Activated naive CD8-positive, alpha-beta T cell treated with anti-CD3 and anti-CD28 coated beads, Interleukin-2, amount 50 U/mL, for 24 hours (primary cell): ENCODE results near the gene GMPR2.
A peak's percentile ranks its signal among the peaks of the same experiment; 100 is the strongest.

Source experiments
- ATAC-seq: fragments of 150-1000 bp; cut with Tn5 transposase; one replicate; pipeline ENCODE4 v1.10.0; 2021
- DNase-seq: peaks from one replicate; pipeline ENCODE4 v3.0.0; 2021
- H3K27ac Mint-ChIP-seq: one replicate; pipeline ENCODE4 v1.8.0; 2021; ENCODE audit warnings: mild to moderate bottlenecking, mixed read lengths
- H3K27me3 Mint-ChIP-seq: one replicate; pipeline ENCODE4 v1.8.0; 2021; ENCODE audit warnings: mixed read lengths
- H3K36me3 Mint-ChIP-seq: one replicate; pipeline ENCODE4 v1.8.0; 2021; ENCODE audit warnings: low read depth, mixed read lengths
- H3K4me1 Mint-ChIP-seq: one replicate; pipeline ENCODE4 v1.8.0; 2021; ENCODE audit warnings: mixed read lengths
- H3K4me3 Mint-ChIP-seq: one replicate; pipeline ENCODE4 v1.8.0; 2021; ENCODE audit warnings: mild to moderate bottlenecking, moderate library complexity, mixed read lengths
- H3K9me3 Mint-ChIP-seq: one replicate; pipeline ENCODE4 v1.8.0; 2021; ENCODE audit warnings: mixed read lengths

GMPR2 gene

GRCh38 chr14:24271134-24271833, 38.6 kb downstream of the GMPR2 start, which contains the start of gene RABGGTA:
RABGGTA (minus strand) TSS chr14:24271597; CDS start chr14:24271115, 482 bp downstream.
- peak within 1 kb of the TSS; percentile 87 for H3K4me3 Mint-ChIP-seq
- ATAC-seq (peak; percentile 88), DNase-seq (peak; percentile 89)
- H3K27ac Mint-ChIP-seq, result peak within 1 kb of the TSS; percentile 95
- H3K27me3 Mint-ChIP-seq, result no peaks in the 10 kb centered on the region
- peaks cover 45% of the 10 kb centered on the region for H3K4me1 Mint-ChIP-seq
- no peaks in the 10 kb centered on the region for H3K9me3 Mint-ChIP-seq
- H3K36me3 Mint-ChIP-seq, result peaks cover 12% of the 10 kb centered on the region

DNA sequence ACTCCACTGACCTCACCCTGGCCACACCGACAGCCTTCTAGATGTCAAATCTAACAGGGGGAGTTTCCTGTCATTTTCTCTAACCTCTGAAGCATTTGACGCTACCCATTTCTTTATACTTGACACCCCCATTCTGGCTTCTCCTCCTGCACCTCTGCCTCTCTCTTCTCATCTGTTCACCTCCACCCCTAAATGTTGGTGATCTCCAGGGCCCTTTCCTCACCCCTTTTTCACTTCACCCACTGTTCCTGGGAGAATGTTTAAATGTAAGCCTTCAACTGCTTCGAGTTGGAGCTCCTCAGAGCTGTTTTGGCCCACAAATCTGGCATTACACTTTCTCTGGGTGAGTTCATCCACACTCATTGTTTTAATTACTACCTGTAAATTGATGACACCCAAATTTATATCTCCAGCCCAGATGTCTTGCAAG, 39.1 kb downstream of the GMPR2 start:
- Mint-ChIP-seq H3K4me1 (peaks cover 48% of the 10 kb centered on the region), H3K36me3 (peaks cover 6% of the 10 kb centered on the region), H3K9me3 (no peaks in the 10 kb centered on the region), H3K27ac (peak overlapping the region; percentile 95), H3K4me3 (peak overlapping the region; percentile 87), H3K27me3 (no peaks in the 10 kb centered on the region)
- ATAC-seq, result no peak
- no peak for DNase-seq

- ATAC-seq (no peak), DNase-seq (no peak)
- H3K36me3 Mint-ChIP-seq, result peaks cover under 1% of the 10 kb centered on the region
- H3K4me1 Mint-ChIP-seq, result peaks cover 53% of the 10 kb centered on the region
- no peaks in the 10 kb centered on the region for H3K27me3 Mint-ChIP-seq
- H3K4me3 Mint-ChIP-seq, result peak overlapping the region; percentile 87
- peak overlapping the region; percentile 95 for H3K27ac Mint-ChIP-seq
- H3K9me3 Mint-ChIP-seq, result no peaks in the 10 kb centered on the region
Observed at GRCh38 chr14:24272467-24272866, 39.7 kb downstream of the GMPR2 start.

GRCh38 chr14:24273422-24273998, 40.8 kb downstream of the GMPR2 start:
- Mint-ChIP-seq H3K36me3 (peaks cover 4% of the 10 kb centered on the region), H3K9me3 (peaks cover 3% of the 10 kb centered on the region), H3K4me1 (peaks cover 64% of the 10 kb centered on the region), H3K27ac (peak overlapping the region; percentile 82), H3K27me3 (no peaks in the 10 kb centered on the region), H3K4me3 (no peak overlapping the region)
- no peak for DNase-seq
- ATAC-seq, result no peak

DNA sequence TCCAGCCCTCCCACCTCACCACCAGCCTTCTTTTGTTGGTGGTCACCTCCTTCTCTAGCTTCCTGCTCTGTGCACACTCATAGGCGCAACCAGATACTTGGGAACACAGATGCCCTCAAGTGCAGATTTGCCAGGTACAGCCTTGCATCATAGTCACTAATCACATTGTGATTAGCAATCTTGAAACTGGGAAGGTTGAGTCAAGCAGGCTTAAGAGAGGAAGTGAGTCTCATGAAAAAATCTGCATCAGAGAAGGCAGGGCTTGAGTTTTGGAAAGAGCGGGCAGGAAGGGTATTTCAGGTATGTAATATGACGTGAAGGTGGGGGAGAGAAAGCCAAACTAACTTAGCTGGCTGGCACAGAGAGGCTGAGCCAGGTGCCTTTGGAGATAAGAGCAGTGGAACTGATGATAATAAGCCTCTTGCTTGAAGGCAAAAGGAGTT, 41.4 kb downstream of the GMPR2 start:
- DNase-seq (peak; percentile 45), ATAC-seq (peak; percentile 67)
- Mint-ChIP-seq H3K4me3 (peak overlapping the region; percentile 41), H3K27me3 (no peaks in the 10 kb centered on the region), H3K27ac (peak overlapping the region; percentile 82), H3K9me3 (peaks cover 5% of the 10 kb centered on the region), H3K36me3 (peaks cover 6% of the 10 kb centered on the region), H3K4me1 (peaks cover 70% of the 10 kb centered on the region)

DNA sequence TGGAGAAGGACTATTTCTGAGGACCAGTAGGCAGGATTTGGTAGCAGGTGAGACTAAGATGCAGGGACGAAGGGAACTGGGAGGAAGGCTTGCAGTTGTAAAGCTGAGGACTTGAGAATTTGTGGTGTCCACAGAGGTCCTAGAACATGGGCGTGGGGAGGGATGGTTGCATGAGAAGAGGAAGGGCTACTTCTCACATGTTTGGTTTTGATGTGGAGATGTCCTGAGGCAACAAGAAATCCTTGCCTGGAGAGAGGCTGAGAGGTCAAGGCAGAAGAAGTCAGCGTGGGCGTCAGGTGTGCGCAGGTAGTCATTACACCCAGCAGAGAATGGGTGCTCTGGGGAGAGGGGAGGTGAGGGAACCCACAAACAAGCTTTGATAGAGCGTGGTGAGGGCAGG, 44.3 kb downstream of the GMPR2 start:
- Mint-ChIP-seq H3K27ac (peak overlapping the region; percentile 19), H3K4me1 (peaks cover 70% of the 10 kb centered on the region), H3K9me3 (peaks cover 5% of the 10 kb centered on the region), H3K4me3 (no peak overlapping the region), H3K27me3 (no peaks in the 10 kb centered on the region), H3K36me3 (peaks cover 6% of the 10 kb centered on the region)
- ATAC-seq (no peak), DNase-seq (no peak)

GRCh38 chr14:24277606-24278321, 45.0 kb downstream of the GMPR2 start:
- no peak for ATAC-seq
- Mint-ChIP-seq H3K27ac (peak overlapping the region; percentile 76), H3K9me3 (peaks cover 5% of the 10 kb centered on the region), H3K36me3 (peaks cover 6% of the 10 kb centered on the region), H3K27me3 (no peaks in the 10 kb centered on the region), H3K4me3 (no peak overlapping the region), H3K4me1 (peaks cover 64% of the 10 kb centered on the region)
- DNase-seq, result peak; percentile 23

DNA sequence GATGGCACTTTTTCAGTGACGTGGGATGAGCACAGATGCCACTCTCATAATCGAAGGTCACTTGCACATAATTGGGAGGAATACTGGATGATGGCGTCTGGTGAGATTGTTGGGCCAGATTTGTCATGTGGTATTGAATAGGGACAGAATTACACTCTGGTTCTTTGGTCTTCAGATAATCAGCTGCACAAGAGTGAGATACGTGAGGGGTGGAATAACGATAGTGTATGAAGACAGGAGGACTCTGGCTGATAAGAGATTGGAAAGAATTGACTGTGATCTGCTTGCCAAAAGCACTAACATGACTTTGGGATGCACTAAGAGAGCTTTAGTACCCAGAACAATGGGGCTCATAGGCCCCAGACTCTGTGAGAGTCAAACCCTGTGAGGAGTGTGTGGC, 45.7 kb downstream of the GMPR2 start:
- Mint-ChIP-seq H3K27me3 (no peaks in the 10 kb centered on the region), H3K9me3 (peaks cover 5% of the 10 kb centered on the region), H3K4me1 (peaks cover 57% of the 10 kb centered on the region), H3K36me3 (peaks cover 6% of the 10 kb centered on the region), H3K27ac (peak overlapping the region; percentile 76), H3K4me3 (peak overlapping the region; percentile 24)
- ATAC-seq (no peak), DNase-seq (no peak)

DNA sequence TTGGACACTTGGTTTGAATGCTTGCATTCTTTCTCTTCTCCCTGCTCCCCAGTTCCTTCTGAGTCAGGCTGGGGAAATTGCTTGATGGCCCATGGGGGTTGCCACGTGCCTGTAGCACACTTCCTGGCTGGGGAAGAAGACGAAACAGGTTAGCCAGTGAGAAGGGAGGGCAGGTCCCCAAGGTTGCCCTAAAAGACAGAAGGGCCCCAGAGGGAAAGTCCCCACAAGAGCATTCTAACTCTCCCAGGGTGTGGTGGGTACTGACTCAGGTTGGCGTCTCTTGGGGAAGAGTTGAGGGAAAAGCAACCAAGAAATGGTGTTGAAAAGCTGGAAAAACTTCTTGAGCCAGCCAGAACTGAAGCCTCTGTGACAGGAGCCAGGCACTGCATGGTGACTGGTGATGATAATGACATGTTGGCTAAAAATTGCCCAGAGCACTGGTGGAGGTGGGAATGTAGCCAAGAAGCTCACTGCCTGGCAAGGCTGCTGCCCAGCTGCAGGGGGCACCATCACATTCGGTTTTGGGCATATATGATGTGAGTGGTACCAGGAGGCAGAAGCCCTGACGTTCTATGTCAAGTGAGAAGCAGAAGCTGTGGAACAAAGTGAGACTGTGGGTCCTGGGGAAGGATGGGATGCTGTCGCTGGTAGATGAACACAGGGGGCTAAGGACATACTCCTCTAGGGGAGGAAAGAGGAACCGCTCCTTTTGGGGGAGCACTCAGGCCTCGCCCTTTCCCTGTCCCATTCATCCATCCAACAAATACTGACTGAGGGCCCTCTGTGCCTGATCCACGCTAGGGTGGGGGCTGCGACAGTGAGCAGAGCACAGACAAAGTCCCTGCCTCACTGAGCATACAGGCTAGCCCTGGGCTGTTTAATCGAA, 46.8 kb downstream of the GMPR2 start:
- peaks cover 47% of the 10 kb centered on the region for H3K4me1 Mint-ChIP-seq
- ATAC-seq (peak; percentile 97), DNase-seq (peak; percentile 68)
- peaks cover 6% of the 10 kb centered on the region for H3K36me3 Mint-ChIP-seq
- H3K9me3 Mint-ChIP-seq, result peaks cover 5% of the 10 kb centered on the region
- peak overlapping the region; percentile 76 for H3K27ac Mint-ChIP-seq
- H3K27me3 Mint-ChIP-seq, result no peaks in the 10 kb centered on the region
- peak overlapping the region; percentile 58 for H3K4me3 Mint-ChIP-seq

- DNase-seq, result no peak
- no peak for ATAC-seq
- no peaks in the 10 kb centered on the region for H3K27me3 Mint-ChIP-seq
- peaks cover 6% of the 10 kb centered on the region for H3K36me3 Mint-ChIP-seq
- H3K4me3 Mint-ChIP-seq, result no peak overlapping the region
- peaks cover 5% of the 10 kb centered on the region for H3K9me3 Mint-ChIP-seq
- peaks cover 49% of the 10 kb centered on the region for H3K4me1 Mint-ChIP-seq
- no peak overlapping the region for H3K27ac Mint-ChIP-seq
Observed at GRCh38 chr14:24280797-24281460, 48.2 kb downstream of the GMPR2 start.

- Mint-ChIP-seq H3K27me3 (no peaks in the 10 kb centered on the region), H3K9me3 (peaks cover 5% of the 10 kb centered on the region), H3K36me3 (peaks cover 6% of the 10 kb centered on the region), H3K4me1 (peaks cover 51% of the 10 kb centered on the region), H3K4me3 (no peak overlapping the region), H3K27ac (peak overlapping the region; percentile 45)
- ATAC-seq (no peak), DNase-seq (no peak)
Observed at GRCh38 chr14:24281636-24282035, 48.9 kb downstream of the GMPR2 start.

- H3K27ac Mint-ChIP-seq, result no peak overlapping the region
- H3K4me3 Mint-ChIP-seq, result no peak overlapping the region
- ATAC-seq, result no peak
- DNase-seq, result no peak
- H3K27me3 Mint-ChIP-seq, result peaks cover 3% of the 10 kb centered on the region
- peaks cover 6% of the 10 kb centered on the region for H3K36me3 Mint-ChIP-seq
- peaks cover 47% of the 10 kb centered on the region for H3K4me1 Mint-ChIP-seq
- peaks cover 5% of the 10 kb centered on the region for H3K9me3 Mint-ChIP-seq
Observed at GRCh38 chr14:24282736-24283135, 50.0 kb downstream of the GMPR2 start.

GRCh38 chr14:24283796-24284460, 51.2 kb downstream of the GMPR2 start:
- DNase-seq (no peak), ATAC-seq (no peak)
- Mint-ChIP-seq H3K27ac (no peak overlapping the region), H3K36me3 (peaks cover 3% of the 10 kb centered on the region), H3K9me3 (no peaks in the 10 kb centered on the region), H3K27me3 (peaks cover 3% of the 10 kb centered on the region), H3K4me3 (no peak overlapping the region), H3K4me1 (peaks cover 41% of the 10 kb centered on the region)
